C4-2B (cell line): ENCODE measurements around the gene SEC31B.

Experiments
- ZFX ChIP-seq: fragments of 450-650 bp; IDR thresholded peaks from 2 replicates; pipeline ENCODE4 v1.6.1; 2017
- TF ChIP-seq, protein P1 (sequence below): fragments of 450-650 bp; conservative IDR thresholded peaks from 2 replicates; pipeline ENCODE4 v1.5.1; 2017; ENCODE audit warnings: mild to moderate bottlenecking

GRCh38 chr10:100505164-100505563 lies 14.5 kb downstream of the SEC31B start:
- TF ChIP-seq, protein P1, sequence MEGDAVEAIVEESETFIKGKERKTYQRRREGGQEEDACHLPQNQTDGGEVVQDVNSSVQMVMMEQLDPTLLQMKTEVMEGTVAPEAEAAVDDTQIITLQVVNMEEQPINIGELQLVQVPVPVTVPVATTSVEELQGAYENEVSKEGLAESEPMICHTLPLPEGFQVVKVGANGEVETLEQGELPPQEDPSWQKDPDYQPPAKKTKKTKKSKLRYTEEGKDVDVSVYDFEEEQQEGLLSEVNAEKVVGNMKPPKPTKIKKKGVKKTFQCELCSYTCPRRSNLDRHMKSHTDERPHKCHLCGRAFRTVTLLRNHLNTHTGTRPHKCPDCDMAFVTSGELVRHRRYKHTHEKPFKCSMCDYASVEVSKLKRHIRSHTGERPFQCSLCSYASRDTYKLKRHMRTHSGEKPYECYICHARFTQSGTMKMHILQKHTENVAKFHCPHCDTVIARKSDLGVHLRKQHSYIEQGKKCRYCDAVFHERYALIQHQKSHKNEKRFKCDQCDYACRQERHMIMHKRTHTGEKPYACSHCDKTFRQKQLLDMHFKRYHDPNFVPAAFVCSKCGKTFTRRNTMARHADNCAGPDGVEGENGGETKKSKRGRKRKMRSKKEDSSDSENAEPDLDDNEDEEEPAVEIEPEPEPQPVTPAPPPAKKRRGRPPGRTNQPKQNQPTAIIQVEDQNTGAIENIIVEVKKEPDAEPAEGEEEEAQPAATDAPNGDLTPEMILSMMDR = no peak
- TF ChIP-seq ZFX = no peak
